ENCODE results near the gene SHC4. TPM values are rescaled to one million over a fixed set of nuclear protein-coding genes. Genes with fewer than 3 reads are reported as not detected.
A peak's percentile ranks its signal among the peaks of the same experiment; 100 is the strongest.

Gene SHC4, protein sequence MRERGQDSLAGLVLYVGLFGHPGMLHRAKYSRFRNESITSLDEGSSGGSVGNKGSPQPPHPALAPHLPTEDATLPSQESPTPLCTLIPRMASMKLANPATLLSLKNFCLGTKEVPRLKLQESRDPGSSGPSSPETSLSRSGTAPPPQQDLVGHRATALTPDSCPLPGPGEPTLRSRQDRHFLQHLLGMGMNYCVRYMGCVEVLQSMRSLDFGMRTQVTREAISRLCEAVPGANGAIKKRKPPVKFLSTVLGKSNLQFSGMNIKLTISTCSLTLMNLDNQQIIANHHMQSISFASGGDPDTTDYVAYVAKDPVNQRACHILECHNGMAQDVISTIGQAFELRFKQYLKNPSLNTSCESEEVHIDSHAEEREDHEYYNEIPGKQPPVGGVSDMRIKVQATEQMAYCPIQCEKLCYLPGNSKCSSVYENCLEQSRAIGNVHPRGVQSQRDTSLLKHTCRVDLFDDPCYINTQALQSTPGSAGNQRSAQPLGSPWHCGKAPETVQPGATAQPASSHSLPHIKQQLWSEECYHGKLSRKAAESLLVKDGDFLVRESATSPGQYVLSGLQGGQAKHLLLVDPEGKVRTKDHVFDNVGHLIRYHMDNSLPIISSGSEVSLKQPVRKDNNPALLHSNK
- 35.3 to 61.8 TPM (median 35.6 TPM) in 3 replicates for total RNA-seq
- long read RNA-seq, full-length matches to known transcripts: 45 of 56 reads
- long read RNA-seq, partial matches to known transcripts: 1 of 56 reads
- long read RNA-seq, other reads (novel, unspliced or antisense): 10 of 56 reads

DNA sequence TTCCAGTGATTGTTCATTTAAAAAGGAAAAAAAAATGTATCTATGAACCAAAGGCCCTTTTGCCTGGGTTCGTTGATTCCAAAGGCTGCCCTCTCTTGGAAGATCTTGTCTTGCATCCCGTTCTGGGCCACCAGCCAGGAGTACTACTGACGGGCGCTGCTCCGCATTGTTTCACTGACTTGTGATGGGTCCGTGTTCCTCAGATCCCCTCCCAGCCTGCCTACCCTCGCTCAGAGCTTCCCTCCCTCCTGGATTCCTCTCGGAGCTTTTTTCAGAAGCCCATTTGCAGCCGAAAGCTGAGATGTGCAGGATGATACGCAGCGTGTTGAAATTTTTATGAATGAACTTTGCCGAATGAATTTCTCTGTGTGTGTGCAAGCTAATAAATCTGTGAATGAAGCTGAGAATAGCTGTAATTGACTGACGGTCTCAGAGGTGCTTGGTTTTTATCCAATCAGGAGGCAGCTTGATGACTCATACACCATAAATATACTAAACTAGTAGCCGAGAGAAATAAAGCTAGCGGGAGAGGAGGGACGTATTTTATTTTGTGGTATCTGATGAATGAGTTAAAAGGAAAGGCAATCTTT is at the start of gene SHC4:
SHC4 (minus strand) TSS at position 396 of the 590 bp plus-strand sequence. CDS start 904 bp downstream, outside the sequence.
- Mint-ChIP-seq H3K27me3 (ENCODE audit: low read depth) (no peaks in the 10 kb centered on the region), H3K36me3 (ENCODE audit: low read depth) (peaks cover 4% of the 10 kb centered on the region), H3K4me3 (ENCODE audit: unreplicated experiment) (peak within 1 kb of the TSS; percentile 88), H3K4me1 (ENCODE audit: low read depth) (peaks cover 75% of the 10 kb centered on the region), H3K9me3 (ENCODE audit: low read depth) (no peaks in the 10 kb centered on the region), H3K27ac (ENCODE audit: unreplicated experiment) (peak within 1 kb of the TSS; percentile 94)
- TF ChIP-seq, protein P1, sequence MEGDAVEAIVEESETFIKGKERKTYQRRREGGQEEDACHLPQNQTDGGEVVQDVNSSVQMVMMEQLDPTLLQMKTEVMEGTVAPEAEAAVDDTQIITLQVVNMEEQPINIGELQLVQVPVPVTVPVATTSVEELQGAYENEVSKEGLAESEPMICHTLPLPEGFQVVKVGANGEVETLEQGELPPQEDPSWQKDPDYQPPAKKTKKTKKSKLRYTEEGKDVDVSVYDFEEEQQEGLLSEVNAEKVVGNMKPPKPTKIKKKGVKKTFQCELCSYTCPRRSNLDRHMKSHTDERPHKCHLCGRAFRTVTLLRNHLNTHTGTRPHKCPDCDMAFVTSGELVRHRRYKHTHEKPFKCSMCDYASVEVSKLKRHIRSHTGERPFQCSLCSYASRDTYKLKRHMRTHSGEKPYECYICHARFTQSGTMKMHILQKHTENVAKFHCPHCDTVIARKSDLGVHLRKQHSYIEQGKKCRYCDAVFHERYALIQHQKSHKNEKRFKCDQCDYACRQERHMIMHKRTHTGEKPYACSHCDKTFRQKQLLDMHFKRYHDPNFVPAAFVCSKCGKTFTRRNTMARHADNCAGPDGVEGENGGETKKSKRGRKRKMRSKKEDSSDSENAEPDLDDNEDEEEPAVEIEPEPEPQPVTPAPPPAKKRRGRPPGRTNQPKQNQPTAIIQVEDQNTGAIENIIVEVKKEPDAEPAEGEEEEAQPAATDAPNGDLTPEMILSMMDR (IDR thresholded peaks at IDR 0.05): peak; percentile 76
- DNase-seq (ENCODE audit: low spot score): no peak

DNA sequence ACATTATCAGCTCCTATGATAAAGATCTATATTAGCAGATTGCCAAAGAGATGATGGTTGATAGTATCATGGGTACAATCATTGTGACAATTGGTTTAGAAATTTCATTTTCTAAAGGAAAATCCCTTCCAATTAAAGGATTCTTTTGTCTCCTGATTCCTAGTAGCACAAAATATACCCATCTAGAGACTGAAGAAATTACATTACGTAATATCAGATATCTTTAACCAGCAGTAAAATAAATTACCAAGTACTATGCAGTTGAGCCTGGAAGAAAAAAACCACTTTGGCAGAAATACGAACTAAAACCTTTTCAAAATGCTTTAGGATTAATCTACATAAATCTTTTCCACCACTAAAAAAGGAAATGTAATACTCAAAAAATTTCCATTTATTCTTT is 35.6 kb upstream of the SHC4 start:
- TF ChIP-seq, protein P1 (IDR thresholded peaks at IDR 0.05): no peak
- Mint-ChIP-seq H3K27ac (ENCODE audit: unreplicated experiment) (no peak overlapping the region), H3K4me3 (ENCODE audit: unreplicated experiment) (no peak overlapping the region), H3K27me3 (ENCODE audit: low read depth) (no peaks in the 10 kb centered on the region), H3K4me1 (ENCODE audit: low read depth) (peaks cover 29% of the 10 kb centered on the region), H3K36me3 (ENCODE audit: low read depth) (peaks cover 43% of the 10 kb centered on the region), H3K9me3 (ENCODE audit: low read depth) (peaks cover 8% of the 10 kb centered on the region)
- DNase-seq (ENCODE audit: low spot score): no peak

DNA sequence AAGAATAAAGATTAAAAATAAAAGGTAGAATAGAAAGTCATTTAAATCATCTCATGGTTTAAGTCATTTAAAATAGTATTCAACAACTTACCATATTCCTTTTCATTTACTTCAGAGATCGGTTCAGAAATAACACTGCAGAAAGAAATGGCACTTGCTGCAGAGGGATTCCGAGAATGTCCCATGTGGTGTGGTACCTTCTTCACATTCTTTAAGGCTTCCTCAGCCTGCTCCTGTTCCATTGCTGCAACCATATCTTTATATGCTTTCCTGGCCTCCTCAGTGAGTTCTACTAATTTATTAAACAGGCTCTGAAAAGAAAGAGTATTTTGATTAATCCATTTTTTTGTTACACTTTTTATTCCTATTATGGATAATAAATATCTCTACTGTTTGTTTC is 32.6 kb upstream of the SHC4 start:
- peak overlapping the region; percentile 58 for H3K27ac Mint-ChIP-seq (ENCODE audit: unreplicated experiment)
- DNase-seq (ENCODE audit: low spot score): no peak
- peaks cover 40% of the 10 kb centered on the region for H3K4me1 Mint-ChIP-seq (ENCODE audit: low read depth)
- no peaks in the 10 kb centered on the region for H3K9me3 Mint-ChIP-seq (ENCODE audit: low read depth)
- peak overlapping the region; percentile 50 for H3K4me3 Mint-ChIP-seq (ENCODE audit: unreplicated experiment)
- peaks cover 51% of the 10 kb centered on the region for H3K36me3 Mint-ChIP-seq (ENCODE audit: low read depth)
- TF ChIP-seq, protein P1 (IDR thresholded peaks at IDR 0.05): no peak
- no peaks in the 10 kb centered on the region for H3K27me3 Mint-ChIP-seq (ENCODE audit: low read depth)

DNA sequence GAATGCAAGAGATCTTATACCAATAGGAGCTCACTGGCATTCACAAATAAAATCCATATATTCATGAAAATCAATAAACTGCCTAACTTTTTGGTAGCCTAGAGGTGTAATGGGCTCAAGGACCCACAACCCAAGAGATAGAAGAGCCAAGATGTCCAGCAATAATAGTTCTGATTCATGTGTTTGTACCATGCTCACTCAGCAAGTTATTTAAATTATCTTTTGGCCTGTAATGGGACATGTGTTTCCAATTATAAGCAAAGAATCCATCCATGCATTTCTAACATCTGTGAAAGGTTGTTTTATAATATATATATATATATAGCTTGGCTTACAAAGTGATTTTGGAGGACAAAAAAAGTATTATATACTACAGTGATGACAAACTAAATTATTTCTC is 29.7 kb upstream of the SHC4 start:
- H3K9me3 Mint-ChIP-seq (ENCODE audit: low read depth): no peaks in the 10 kb centered on the region
- no peaks in the 10 kb centered on the region for H3K27me3 Mint-ChIP-seq (ENCODE audit: low read depth)
- no peak for DNase-seq (ENCODE audit: low spot score)
- no peak overlapping the region for H3K4me3 Mint-ChIP-seq (ENCODE audit: unreplicated experiment)
- peaks cover 60% of the 10 kb centered on the region for H3K4me1 Mint-ChIP-seq (ENCODE audit: low read depth)
- no peak overlapping the region for H3K27ac Mint-ChIP-seq (ENCODE audit: unreplicated experiment)
- TF ChIP-seq, protein P1 (IDR thresholded peaks at IDR 0.05): no peak
- peaks cover 41% of the 10 kb centered on the region for H3K36me3 Mint-ChIP-seq (ENCODE audit: low read depth)

DNA sequence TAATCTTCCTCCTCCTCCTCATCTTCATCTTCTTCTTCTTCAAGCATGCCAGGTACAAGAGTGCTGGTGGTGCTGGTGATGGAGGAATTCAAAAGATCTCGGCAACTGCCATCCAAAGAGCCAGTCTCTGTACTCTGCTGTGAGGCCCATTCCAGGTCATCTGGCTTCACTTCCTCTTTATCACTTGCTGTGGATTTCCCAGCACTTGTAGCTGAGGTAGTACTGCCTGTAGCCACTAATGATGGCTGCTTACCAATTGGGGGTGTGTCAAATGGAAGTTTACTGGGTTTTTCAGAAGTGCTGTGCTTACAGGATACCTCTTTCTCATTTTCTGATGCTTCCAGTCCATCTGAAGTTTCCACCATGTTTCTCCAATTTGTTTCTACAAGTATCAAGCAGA is 28.8 kb upstream of the SHC4 start:
- TF ChIP-seq, protein P1 (IDR thresholded peaks at IDR 0.05): no peak
- Mint-ChIP-seq H3K9me3 (ENCODE audit: low read depth) (no peaks in the 10 kb centered on the region), H3K27ac (ENCODE audit: unreplicated experiment) (no peak overlapping the region), H3K27me3 (ENCODE audit: low read depth) (no peaks in the 10 kb centered on the region), H3K4me3 (ENCODE audit: unreplicated experiment) (no peak overlapping the region), H3K36me3 (ENCODE audit: low read depth) (peaks cover 41% of the 10 kb centered on the region), H3K4me1 (ENCODE audit: low read depth) (peaks cover 60% of the 10 kb centered on the region)
- no peak for DNase-seq (ENCODE audit: low spot score)
